GM19438 (cell line): ENCODE data around the gene LAPTM5.
"Not testable (repeated sequence)": the region's sequence is repeated elsewhere in the genome, so short reads cannot be mapped to it uniquely, and the experiment has no call there.

Source experiments
- ATAC-seq: cut with Tn5 transposase; IDR thresholded peaks from one replicate; pipeline ENCODE4 v1.9.1; 2021; ENCODE audit warnings: low read depth; ENCODE audit not compliant: unreplicated experiment

The LAPTM5 gene, protein sequence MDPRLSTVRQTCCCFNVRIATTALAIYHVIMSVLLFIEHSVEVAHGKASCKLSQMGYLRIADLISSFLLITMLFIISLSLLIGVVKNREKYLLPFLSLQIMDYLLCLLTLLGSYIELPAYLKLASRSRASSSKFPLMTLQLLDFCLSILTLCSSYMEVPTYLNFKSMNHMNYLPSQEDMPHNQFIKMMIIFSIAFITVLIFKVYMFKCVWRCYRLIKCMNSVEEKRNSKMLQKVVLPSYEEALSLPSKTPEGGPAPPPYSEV

DNA sequence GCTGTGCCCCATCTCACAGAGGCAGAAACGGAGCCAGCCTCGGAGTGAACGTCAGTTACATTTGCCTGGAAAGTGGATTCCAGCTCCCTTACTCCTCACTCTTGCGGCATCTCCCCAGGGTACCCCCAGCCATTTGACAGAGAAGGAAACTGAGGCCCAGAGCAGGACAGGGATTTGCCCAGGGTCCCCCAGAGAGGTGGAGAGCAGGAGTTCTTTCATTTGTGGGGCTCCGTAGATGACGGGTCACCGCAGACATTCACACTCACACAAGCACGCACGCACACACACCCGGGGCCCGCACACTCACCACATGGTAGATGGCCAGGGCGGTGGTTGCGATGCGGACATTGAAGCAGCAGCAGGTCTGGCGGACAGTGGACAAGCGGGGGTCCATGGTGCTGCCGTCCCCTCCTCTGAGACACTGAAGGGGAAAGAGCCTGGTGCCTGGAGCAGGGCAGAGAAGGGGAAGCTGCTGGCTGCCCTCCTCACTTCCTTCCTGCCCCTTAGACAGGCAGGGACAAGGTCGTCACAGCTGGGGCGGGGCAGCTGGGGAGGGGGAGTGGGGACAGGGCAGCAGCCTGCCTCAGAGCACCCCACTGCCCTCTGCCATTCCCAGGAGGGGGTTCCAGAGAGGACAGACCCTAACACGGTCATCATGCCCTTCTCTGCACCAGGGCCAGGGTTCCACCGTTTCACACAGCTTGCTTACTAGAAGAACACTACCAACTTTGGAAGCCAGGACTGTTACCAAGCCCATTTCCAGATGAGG lies at the start of gene LAPTM5:
LAPTM5 (minus strand) TSS at position 423 of the 769 bp plus-strand sequence; CDS start at position 394, 29 bp downstream.
- no peak for ATAC-seq

DNA sequence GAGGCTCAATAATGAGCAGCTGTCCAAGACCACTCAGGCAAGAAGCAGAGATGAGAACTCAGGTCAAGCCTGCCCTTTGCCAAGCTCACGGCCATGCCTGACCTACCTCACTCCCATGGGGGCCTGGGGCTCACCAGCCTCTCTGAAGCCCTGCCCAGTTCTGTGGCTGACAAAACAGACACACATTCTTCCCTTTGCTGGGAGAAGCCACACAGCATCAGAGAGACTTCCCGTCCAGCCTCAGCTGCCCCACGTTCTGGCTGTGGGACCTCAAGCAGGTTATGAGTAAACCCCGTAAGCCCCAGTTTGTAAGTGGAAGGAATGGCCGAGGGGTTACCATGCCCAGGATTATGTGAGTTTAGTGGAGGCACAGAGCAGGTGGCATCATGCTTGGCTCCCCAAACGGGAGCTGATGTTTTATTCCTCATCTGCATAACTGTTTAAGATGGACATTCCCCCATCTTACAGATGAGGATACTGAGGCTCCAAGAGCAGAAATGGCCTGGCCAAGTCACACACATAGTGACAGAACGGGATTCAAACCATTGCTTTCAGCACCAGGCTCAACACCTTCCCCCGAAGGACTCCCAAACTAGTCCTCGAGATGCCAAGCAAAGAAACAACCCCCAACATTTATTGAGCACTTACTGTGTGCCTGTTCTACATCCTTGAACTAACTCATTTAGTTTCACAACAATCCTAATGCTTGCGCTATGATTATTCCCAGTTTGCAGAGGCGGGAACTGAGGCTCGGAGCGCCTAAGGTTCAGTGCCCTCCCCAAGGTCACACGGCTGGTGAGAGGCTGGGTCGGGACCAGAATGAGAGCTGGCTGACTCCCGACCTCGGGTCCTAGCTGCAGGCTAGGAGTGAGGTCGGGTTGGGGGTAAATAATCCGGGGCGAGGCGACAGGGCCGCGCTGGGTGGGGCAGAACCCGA lies 49.1 kb upstream of the LAPTM5 start:
- ATAC-seq, result no peak

DNA sequence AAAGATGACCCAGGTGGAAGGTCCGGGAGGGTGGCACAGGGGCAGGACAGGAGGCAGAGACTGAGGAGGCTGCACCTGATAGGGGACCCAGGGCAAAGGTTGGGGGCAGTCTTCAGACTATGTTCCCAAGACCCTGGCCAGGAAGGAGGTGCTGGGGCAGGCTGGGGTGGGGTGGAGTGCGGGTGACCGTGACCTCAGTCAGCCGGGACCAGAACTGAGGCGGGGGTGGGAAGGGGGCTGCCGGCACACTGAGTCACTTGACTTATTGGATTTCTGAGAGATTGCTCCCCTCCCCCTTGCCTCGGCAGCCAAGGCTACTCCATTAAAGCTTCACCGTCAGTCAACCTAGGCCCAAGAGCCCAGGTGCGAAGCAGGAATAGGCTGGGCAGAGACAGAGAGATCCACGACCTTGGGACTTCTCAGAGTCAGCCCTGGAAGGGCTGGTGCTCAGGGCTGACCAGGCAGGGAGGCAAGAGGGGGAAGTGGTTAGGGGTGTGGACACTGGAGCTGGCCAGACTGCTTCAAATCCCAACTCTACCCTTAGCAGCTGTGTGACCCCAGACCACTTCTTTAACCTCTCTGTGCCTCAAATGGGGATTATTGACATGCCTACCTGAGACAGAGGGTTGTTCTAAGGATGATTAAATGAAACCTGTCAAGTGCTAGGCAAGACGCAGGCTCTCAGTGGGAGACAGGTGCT lies 47.9 kb upstream of the LAPTM5 start:
- no peak for ATAC-seq

DNA sequence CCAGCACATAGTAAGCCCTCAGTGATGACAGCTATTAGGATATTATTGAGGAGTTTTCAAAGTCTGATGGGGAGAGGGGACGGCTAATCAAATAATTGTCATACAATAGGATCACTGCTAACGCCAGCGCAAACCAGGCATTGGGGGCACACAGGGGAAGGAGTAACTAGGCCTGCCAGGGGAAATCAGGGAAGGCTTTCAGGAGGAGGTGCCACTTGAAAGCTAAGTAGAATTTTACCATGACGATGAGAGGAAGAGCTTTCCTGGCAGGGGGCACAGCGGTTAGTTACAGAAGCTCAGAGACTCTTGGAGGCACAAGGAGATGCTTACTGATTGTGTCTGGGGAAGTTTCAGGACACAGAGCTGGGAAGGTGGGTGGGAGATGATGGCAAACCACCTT lies 47.2 kb upstream of the LAPTM5 start:
- no peak for ATAC-seq

DNA sequence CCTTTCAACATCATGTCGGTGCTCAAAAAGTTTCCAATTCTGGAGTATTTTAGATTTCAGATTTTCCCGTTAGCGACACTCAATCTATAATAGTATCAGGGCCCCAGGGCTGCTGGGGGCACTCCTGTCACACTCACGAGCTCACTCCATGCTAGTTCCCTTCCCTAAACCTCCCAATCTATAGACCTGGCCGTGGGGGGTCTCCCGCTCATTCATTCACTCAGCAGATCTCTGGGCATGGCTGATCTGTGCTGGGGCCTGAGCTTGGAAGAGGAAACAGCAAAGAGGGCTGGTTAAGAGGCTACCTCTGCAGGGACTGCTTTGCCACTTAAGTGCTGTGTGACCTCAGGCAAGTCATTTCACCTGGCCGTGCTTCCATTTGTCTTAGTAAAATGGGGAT lies 46.8 kb upstream of the LAPTM5 start:
- no peak for ATAC-seq

DNA sequence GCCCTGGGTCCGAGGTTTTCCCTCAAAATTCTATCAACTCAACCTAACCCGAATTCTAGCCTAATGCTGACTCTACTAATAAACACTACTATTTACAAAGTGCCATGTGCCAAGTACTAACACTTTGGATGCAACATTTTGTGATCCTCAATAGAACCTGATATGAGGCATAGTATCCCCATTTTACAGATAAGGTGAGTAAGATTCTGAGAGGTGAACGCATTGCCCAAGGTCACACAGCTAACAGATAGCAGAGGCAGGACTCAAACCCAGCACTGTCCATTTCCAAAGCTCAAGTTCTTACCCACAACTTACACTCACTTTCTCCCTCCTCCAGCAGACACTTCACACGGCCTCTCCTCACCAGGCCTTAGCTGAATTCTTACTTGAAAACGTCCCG lies 46.0 kb upstream of the LAPTM5 start:
- ATAC-seq, result no peak

DNA sequence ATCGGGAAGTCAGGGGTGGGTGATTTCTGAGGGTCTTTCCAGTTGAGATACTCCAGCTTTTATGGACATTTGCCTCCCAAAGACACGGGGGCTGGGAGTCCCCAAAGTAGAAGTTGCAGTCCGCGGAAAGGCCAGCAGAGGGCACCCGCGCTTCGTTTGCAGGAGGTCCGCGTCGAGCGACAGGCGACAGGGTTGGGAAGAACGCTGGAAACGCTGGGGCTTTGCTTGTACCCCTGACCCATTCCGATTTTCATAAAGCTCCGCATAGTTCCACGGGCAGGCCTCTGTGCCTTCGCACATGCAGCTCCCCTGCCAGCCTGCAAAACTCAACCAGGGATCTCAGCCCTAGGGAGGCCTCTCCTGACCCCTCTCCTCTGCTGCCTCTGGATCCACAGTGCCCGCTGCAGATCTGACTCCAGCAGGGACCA lies 44.2 kb upstream of the LAPTM5 start:
- no peak for ATAC-seq

DNA sequence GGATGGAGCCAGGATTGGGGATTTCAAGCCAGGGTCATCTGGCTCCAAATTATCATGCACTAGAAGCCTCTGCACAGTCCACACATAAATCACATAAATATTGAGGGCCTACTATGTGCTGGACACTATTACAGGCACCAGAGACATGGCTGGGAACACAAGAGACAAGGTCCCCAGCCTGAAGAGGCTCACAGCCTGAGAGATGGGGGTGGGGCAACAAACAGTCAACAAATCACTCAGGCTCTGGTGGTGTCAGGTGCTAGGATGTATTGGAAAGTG lies 41.6 kb upstream of the LAPTM5 start:
- ATAC-seq, result no peak

DNA sequence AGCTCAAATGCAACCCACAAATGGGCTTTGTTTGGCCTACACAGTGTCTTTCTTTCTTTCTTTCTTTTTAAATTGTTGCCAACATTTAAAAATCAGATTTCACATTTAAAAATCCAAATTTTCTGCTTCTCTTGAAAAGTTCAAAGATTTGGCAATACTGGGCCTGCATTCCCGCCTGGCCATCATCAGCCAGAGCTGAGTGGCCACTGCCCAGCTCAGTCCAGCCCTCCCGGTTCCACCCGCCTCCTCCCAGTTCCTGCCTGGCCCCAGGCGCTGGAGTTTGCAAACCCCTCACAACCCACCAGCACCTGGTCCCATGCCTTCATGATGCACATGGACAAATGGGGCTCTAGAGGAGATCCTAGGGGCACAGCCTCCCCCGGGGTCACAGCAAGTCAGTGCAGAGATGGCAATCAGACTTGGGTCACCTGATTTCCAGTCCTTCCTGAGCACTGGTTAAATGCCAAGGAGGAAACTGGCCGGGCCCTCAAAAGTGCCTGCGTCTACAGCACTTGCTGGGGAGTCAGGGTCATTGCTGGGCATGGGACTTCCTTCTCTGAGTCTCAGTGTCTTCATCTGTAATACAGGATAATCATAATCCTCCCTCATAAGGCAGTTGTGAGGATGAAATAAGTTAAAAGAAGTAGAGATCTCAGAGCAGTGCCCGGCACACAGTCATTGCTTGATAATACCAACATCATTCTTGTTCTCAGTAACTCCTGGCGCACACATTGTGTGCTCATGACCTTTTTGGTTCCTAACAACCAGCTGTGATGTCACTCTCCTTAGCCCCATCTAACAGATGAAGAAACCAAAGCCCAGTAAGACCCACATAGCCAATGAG lies 41.0 kb upstream of the LAPTM5 start:
- no peak for ATAC-seq

DNA sequence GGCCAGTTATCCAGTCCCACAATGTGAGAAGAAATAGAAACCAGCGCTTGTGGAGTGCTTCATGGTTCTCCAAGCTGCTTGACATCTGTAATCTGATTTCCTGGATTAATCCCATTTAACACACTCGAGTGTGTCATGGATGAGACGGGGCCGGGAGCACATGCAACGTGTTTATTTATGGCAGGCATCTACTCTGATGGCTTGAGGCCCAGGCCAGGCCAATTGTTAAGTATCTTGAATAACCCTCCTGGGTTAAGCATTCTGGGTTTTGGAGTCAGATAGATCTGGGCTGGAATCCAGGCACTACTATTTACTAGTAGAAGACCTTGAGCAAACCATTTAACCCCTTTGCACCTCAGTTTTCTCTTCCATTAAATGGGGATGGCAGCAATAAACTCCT lies 37.5 kb upstream of the LAPTM5 start:
- no peak for ATAC-seq

DNA sequence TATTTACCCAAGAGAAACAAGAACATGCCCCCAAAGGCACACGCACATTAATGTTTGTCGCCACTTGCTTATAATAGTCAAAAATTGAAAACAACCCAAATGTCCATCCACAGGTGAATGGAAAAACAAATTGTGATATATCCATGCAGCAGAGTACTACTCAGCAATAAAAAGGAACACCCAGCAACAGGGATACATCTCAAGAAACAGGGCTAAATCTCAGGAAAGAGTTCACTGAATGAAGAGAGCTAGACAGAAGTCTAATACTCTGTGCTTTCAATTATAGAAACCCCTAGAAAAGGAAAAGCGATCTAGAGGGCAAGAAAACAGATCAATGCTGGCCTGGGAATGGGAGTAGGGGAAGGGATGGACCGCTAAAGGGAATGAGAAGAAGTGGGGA lies 36.7 kb upstream of the LAPTM5 start:
- no peak for ATAC-seq

DNA sequence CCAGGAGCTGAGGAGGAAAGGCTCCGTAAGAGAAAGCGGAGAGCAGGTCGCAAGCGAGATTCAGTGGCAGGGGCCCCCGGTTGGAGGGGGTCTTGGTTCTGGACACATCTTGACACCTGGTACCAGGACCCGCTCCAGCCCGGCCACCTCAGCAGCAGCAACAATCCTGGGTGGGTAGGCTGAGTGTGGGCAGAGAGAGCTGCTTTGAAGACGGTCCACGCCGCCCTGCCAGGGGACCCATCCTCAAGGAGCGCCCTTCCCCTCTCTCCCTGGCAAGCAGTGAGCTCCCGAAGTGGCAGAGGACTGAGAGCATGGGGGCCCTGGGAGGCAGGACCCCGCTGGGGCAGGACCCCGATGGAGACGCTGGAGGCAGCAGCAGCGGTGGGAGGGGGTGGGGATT lies 35.6 kb upstream of the LAPTM5 start:
- no peak for ATAC-seq

DNA sequence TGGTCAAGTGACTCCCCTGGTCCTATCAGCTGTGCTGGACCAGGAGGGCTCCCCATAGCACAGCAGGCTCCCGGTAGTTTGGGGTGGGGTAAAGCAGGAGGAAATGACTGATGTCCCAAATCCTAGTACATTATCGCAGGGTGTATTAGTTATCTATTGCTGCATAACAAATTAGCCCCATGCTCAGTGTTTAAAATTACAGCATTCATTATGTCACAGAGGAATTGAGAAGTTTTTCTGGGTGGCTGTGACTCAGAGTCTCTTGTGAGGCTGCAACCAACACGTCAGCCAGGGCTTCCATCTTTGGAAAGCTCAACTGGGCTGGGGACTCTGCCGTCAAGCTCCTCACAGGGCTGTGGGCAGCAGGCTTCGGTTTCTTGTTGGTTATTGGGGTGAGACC lies 34.3 kb upstream of the LAPTM5 start:
- no peak for ATAC-seq

DNA sequence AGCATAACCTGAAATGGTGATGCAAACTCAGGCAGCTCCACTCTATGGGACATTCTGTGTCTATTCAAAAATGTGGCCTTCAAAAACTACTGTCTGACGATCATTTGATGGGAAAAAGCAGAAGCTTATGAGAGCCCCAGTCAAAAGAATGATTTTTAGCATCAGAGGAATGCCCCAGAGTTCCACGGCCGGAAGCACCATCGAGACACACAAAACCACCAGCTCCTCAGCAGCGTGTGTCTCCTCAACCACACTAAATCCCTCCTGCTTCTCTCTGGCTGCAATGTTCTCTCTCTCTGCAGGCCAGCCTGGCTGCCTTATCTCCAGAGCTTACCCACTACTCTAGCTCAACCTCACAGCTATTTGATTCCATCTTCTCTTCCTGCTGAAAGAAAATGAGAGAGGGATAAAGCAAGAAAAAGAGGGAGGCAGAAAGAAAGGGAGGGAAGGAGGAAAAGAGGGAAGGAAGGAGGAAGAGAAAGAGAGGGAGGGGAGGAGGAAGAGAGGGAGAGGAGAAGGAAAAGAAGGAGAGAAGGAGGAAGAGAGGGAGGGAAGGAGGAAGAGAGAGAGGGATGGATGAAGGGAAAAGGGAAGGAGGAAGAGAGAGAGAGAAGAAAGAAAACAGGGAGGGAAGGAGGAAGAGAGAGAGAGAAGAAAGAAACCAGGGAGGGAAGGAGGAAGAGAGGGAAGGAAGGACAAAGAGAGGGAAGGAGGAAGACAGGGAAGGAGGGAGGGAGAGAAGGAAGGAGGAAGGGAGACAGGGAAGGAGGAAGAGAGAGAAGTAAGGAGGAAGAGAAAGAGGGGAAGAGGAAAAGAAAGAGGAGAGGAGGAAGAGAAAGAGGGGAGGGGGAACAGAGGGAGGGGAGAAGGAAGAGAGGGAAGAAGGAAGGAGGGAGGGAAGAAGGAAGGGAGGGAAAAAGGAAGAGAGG lies 33.5 kb upstream of the LAPTM5 start:
- ATAC-seq, result no peak

DNA sequence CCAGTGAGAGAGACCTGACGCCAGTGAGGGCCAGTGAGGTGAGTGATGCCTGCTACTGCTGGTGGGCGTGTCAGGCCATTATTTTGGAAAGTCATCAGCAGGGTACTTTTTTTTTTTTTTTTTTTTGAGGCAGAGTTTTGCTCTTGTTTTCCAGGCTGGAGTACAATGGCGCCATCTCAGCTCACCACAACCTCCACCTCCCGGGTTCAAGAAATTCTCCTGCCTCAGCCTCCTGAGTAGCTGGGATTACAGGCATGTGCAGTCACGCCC lies 32.6 kb upstream of the LAPTM5 start:
- not testable (repeated sequence) for ATAC-seq

DNA sequence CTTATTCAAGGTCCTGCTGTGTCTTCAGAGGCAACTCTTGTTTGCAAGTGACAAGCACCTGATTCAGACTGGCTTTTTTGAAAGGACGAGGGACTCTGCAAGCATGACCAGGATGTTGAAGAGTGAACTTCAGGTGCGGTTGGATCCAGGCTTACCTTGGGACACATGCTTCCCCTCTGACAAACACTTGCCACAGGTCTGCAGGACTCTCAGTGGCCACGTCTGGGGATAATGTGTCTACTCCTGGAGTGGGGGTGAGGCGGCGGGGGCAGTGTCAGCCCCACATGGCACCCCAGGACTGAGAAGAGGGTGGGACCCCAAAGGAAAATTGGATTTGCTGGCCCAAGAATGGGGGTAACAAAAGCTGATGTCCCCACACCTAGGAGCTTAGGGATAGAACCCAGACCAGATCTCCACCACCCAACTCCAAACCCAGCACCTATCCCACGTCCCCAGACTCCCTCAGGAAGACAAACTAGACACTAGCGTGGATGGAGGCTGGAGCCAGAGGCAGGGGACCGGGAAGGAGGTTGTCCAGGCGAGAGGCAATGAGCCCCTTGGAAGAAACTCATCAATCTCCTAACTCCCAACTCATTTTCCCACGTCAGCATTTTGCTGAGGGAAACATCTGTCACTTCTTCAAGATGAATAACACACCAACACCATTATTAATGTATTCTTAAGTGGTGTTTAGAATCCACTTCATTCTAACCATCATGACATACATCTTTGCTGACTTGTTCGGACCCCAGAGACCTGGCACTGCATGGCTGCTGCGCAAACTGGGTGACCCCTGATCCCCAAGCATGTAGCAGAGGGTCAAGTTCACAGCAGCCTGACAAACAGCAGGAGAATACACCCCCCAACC lies 32.0 kb upstream of the LAPTM5 start:
- no peak for ATAC-seq

DNA sequence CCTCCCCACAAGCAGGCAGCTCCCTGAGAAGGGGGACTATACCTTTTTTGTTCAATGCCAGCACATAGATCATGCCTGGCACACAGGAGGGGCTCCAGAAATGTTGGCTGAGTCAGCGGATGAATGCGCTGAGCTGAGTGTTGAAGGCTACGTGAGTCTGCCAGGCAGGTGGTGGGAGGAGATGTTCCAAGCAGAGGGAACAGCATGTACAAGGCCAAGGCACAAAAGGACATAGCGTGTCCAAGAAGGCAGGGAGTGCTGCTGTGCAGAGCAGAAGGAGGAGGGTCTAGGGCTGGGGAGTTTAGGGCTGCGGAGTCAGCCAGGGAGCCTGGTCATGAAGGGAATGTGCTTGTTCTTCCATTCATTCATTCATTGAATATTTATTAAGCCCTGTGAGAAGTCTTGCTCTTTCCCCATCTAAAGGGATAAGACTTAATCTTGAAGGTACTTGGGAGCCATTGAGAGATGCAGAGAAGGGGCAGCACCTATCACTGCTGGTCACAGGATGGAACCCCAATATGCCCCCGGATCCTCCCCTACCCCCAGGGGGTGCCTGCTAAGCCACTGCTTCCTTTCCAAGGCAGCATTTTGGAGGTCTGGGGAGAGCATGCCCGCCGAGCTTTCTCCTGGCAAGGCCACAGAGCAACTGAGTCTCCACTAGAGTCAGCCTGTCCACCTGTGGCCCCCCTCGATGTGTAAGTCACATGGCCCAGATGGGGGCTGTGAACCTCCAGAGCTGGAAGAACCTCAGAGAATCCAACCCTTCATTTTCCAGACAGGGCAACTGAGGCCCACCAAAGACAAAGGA lies 31.2 kb upstream of the LAPTM5 start:
- ATAC-seq, result no peak
